Lower leg skin (tissue), 3 donors: Measurements from ENCODE around the gene BMAL1.

Experiments used
- POLR2A ChIP-seq, 2 donors: fragments of 450-650 bp; IDR thresholded peaks; one replicate each; pipeline ENCODE4 v1.6.1; 2016 to 2017; ENCODE audit warnings: antibody characterized with exemption in 2 of 2, mild to moderate bottlenecking in 1 of 2, moderate library complexity in 1 of 2
- TF ChIP-seq, protein P1 (sequence below), 3 donors: fragments of 450-650 bp; IDR thresholded peaks; one replicate each; pipeline ENCODE4 v1.5.1; 2016; ENCODE audit warnings: antibody characterized with exemption in 3 of 3, mild to moderate bottlenecking in 3 of 3, moderate library complexity in 2 of 3

DNA sequence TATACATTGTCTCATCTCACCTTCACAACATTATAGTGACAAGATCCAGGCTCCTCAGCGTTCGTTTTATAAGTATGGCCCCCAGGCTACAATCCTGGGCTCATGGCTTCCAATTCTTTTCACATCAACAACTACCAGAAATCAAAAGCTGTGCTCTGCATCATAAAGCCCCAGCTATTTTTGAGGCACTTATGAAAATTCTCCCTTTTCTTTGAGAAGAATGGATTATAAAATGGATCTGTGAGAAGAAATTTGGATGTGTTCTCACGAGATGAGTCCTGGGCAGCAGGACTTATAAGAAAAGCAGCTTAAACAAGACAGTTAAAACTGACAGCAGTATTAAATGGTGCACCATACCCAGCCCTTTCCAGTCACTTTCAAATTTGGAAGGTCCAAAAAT, 105.2 kb downstream of the BMAL1 start:
- TF ChIP-seq, protein P1, sequence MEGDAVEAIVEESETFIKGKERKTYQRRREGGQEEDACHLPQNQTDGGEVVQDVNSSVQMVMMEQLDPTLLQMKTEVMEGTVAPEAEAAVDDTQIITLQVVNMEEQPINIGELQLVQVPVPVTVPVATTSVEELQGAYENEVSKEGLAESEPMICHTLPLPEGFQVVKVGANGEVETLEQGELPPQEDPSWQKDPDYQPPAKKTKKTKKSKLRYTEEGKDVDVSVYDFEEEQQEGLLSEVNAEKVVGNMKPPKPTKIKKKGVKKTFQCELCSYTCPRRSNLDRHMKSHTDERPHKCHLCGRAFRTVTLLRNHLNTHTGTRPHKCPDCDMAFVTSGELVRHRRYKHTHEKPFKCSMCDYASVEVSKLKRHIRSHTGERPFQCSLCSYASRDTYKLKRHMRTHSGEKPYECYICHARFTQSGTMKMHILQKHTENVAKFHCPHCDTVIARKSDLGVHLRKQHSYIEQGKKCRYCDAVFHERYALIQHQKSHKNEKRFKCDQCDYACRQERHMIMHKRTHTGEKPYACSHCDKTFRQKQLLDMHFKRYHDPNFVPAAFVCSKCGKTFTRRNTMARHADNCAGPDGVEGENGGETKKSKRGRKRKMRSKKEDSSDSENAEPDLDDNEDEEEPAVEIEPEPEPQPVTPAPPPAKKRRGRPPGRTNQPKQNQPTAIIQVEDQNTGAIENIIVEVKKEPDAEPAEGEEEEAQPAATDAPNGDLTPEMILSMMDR (IDR thresholded peaks at IDR 0.05), result no peak
- no peak for TF ChIP-seq POLR2A (IDR thresholded peaks at IDR 0.05)
